IPS-NIHi7 (cell line): ENCODE results near the gene PSMD4.
"Not testable (repeated sequence)": the region's sequence is repeated elsewhere in the genome, so short reads cannot be mapped to it uniquely, and the experiment has no call there.

ENCODE experiments used
- DNase-seq: peaks from one replicate; pipeline ENCODE4 v3.0.0; 2012; ENCODE audit warnings: mixed read lengths; ENCODE audit errors: extremely low spot score

Gene PSMD4

GRCh38 chr1:151254217-151255213 is at the start of gene PSMD4:
PSMD4 (plus strand) TSS chr1:151254734; CDS start chr1:151254783, 49 bp downstream.
- peak; percentile 99 for DNase-seq

- DNase-seq: not testable (repeated sequence)
These were observed 49.1 kb upstream of the PSMD4 start for GRCh38 chr1:151205381-151205965.

GRCh38 chr1:151210830-151211229 is 43.7 kb upstream of the PSMD4 start:
- no peak for DNase-seq

GRCh38 chr1:151211972-151212705 is 42.4 kb upstream of the PSMD4 start:
- DNase-seq: no peak

GRCh38 chr1:151213560-151213959 is 41.0 kb upstream of the PSMD4 start:
- DNase-seq: no peak

- no peak for DNase-seq
These were observed 32.9 kb upstream of the PSMD4 start for GRCh38 chr1:151221616-151222015.

- no peak for DNase-seq
These were observed 32.4 kb upstream of the PSMD4 start for GRCh38 chr1:151222130-151222529.

GRCh38 chr1:151235235-151235634 is 19.3 kb upstream of the PSMD4 start:
- DNase-seq: no peak

- no peak for DNase-seq
These were observed 16.7 kb upstream of the PSMD4 start for GRCh38 chr1:151237678-151238466.

GRCh38 chr1:151238467-151238739 is 16.1 kb upstream of the PSMD4 start:
- no peak for DNase-seq

- DNase-seq: no peak
These were observed 12.1 kb upstream of the PSMD4 start for GRCh38 chr1:151242442-151242841.

- no peak for DNase-seq
These were observed 10.8 kb upstream of the PSMD4 start for GRCh38 chr1:151243683-151244216.

GRCh38 chr1:151246786-151247185 is 7.7 kb upstream of the PSMD4 start:
- DNase-seq: no peak

GRCh38 chr1:151251656-151252470 is 2.7 kb upstream of the PSMD4 start:
- peak; percentile 72 for DNase-seq

GRCh38 chr1:151255381-151255780 is 847 bp downstream of the PSMD4 start:
- DNase-seq: no peak

- DNase-seq: no peak
These were observed 4.8 kb downstream of the PSMD4 start for GRCh38 chr1:151259351-151259750.

- no peak for DNase-seq
These were observed 11.1 kb downstream of the PSMD4 start for GRCh38 chr1:151265446-151266236.

GRCh38 chr1:151266315-151266714 is 11.8 kb downstream of the PSMD4 start:
- DNase-seq: no peak

GRCh38 chr1:151266821-151267220 is 12.3 kb downstream of the PSMD4 start:
- no peak for DNase-seq

- DNase-seq: no peak
These were observed 13.2 kb downstream of the PSMD4 start for GRCh38 chr1:151267760-151268159.
